GM19238 (cell line): ENCODE data around the gene FRK.
"Not testable (repeated sequence)": the region's sequence is repeated elsewhere in the genome, so short reads cannot be mapped to it uniquely, and the experiment has no call there.

Source experiments
- DNase-seq: peaks from one replicate; pipeline ENCODE4 v3.0.0; 2011; ENCODE audit warnings: low spot score; ENCODE audit not compliant: insufficient read length

The FRK gene

GRCh38 chr6:116074732-116075390, 14.2 kb upstream of the FRK start:
- no peak for DNase-seq

- no peak for DNase-seq
These were observed 13.2 kb upstream of the FRK start for GRCh38 chr6:116073765-116074440.

GRCh38 chr6:116072368-116072767, 11.7 kb upstream of the FRK start:
- DNase-seq: no peak

GRCh38 chr6:116070616-116071389, 10.1 kb upstream of the FRK start:
- no peak for DNase-seq

GRCh38 chr6:116070101-116070500, 9.4 kb upstream of the FRK start:
- DNase-seq: no peak

GRCh38 chr6:116066789-116067188, 6.1 kb upstream of the FRK start:
- no peak for DNase-seq

- no peak for DNase-seq
These were observed 4.0 kb upstream of the FRK start for GRCh38 chr6:116064666-116065065.

GRCh38 chr6:116062496-116062895, 1.8 kb upstream of the FRK start:
- DNase-seq: no peak

- DNase-seq: no peak
These were observed 749 bp downstream of the FRK start for GRCh38 chr6:116059713-116060571.

- DNase-seq: no peak
These were observed 2.9 kb downstream of the FRK start for GRCh38 chr6:116057766-116058165.

- DNase-seq: no peak
These were observed 5.2 kb downstream of the FRK start for GRCh38 chr6:116055513-116055912.

- no peak for DNase-seq
These were observed 9.4 kb downstream of the FRK start for GRCh38 chr6:116051244-116051643.

GRCh38 chr6:116050737-116051136, 10.0 kb downstream of the FRK start:
- DNase-seq: no peak

GRCh38 chr6:116049321-116049720, 11.4 kb downstream of the FRK start:
- DNase-seq: no peak

- DNase-seq: no peak
These were observed 13.3 kb downstream of the FRK start for GRCh38 chr6:116047173-116047933.

- no peak for DNase-seq
These were observed 14.0 kb downstream of the FRK start for GRCh38 chr6:116046737-116047136.

GRCh38 chr6:116046272-116046671, 14.4 kb downstream of the FRK start:
- DNase-seq: not testable (repeated sequence)

- DNase-seq: no peak
These were observed 18.8 kb downstream of the FRK start for GRCh38 chr6:116041934-116042333.

- DNase-seq: no peak
These were observed 19.7 kb downstream of the FRK start for GRCh38 chr6:116040993-116041392.

- DNase-seq: no peak
These were observed 23.8 kb downstream of the FRK start for GRCh38 chr6:116036885-116037284.
